ENCODE measurements around the gene GRPR.
A peak's percentile ranks its signal among the peaks of the same experiment; 100 is the strongest.

The GRPR gene

GRCh38 chrX:16123222-16123786, at the start of gene GRPR:
GRPR (plus strand) TSS chrX:16123565; CDS start chrX:16123954, 389 bp downstream.
- DNase-seq = peak; percentile 25

DNA sequence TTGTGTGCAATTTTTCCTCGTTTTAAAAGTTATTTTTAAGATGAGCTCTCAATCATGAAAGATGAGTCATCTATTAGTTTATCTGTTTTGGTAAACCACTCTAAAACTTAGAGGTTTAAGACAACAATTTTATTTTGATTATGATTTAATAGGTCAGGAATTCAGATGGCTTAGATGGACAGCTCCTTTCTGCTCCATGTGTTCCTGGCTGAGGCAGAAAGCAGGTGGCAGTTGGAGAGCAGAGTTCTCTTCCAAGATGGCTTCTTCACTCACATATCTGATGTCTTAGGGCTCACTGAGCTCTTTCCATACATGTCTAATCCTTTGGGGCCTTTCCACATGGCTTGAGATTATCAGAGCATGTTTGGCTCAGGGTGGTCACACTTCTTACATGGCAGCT, 48.3 kb upstream of the GRPR start:
- DNase-seq = no peak

DNA sequence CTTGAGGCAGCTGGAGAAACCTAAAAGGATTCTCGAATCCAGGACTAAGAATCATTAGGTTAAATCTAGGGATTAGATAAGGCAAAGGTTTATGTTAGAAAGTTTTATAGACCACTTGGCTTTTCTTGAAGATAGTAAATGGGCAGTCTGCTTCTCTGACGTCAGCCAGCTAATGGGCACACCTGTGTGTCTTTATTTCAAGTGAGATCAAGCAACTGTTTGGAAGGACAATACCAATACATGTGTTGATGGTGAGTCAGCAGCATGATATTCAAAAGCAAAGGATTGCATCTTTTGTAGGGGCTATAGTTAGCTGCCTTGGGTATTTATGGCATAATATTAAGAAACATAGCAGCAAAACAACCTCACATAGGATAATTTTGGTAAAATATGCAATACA, 46.5 kb upstream of the GRPR start:
- DNase-seq = no peak

GRCh38 chrX:16077811-16078210, 45.6 kb upstream of the GRPR start:
- no peak for DNase-seq

DNA sequence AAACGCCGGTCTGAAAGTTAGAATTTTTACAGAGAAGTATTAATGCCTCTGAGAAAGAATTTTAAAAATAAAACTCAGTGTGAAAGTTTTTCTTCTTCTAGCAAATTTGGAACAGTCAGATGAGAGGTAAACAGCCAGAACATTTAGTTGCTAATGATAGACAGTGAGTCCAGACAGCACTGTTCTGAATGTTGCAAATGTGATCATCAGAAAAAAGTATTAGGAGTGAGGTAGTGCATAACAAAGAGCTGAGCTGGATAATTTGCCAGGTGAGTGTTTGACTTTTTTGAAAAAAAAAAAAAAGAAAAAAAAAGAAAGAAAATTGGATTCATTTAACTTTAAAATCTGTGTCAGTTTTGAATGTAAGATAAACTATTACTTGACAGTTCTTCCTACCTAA, 42.0 kb upstream of the GRPR start:
- no peak for DNase-seq

- no peak for DNase-seq
Observed at GRCh38 chrX:16082470-16083085, 40.8 kb upstream of the GRPR start.

- DNase-seq = no peak
Observed at GRCh38 chrX:16087076-16087475, 36.3 kb upstream of the GRPR start.

- DNase-seq = no peak
Observed at GRCh38 chrX:16089086-16089485, 34.3 kb upstream of the GRPR start.

DNA sequence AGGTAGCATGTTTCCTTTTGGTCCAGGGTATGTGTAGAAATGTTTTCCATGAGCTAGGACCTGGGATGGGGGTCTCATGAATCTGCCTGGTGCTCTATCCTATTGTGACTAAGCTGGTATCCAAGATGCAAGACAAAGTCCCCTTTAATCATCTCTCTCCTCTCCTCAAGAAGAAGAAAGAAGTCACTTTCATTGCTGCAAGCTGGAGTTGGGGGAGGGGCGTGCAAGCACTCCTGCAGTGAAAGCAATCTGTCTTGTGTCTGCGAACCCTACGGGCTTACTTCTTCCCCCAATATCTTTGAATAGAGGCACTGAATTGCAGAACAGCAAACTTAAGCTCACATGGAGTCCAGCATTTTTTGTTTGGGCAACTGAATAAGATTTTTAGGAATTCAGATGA, 27.2 kb upstream of the GRPR start:
- no peak for DNase-seq

DNA sequence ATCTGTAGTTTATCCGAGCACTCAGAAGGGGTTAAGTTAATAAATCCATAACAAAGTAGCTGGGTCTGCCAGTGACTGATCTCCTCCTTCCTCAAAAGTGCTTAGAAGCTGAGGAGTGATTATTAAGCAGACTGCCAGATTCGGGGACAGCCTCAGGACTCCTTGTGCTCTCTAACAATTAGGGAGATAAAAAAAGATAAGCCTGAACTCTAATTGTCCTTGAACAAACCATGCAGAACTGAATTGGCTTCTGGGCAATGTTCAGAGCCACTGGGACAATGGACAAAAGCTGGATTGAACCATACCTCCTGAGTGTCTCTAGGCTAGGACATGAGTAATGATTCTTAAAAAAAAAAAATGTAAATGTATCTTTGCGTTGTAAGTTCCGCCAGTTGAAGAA, 22.7 kb upstream of the GRPR start:
- DNase-seq = no peak

- DNase-seq = no peak
Observed at GRCh38 chrX:16101581-16101980, 21.8 kb upstream of the GRPR start.

DNA sequence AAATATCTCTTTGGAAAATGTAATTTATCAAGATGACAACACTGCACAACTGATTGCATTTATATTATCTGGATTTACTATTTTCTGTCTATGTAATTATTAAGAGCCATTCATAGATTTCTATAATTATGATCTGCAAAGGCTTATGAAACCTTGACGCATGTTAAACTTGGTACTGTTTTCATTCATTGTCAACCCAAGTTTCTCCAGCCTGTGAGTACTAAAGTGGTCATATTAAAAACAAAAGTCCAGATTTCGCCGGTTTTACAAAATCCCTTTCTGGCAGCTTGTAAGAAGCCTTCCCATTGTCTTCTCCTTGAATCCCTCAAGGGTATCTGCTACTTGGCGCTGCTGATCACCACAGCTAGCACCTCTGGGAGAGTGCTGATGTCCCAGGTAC, 19.7 kb upstream of the GRPR start:
- DNase-seq = no peak

GRCh38 chrX:16112428-16112827, 10.9 kb upstream of the GRPR start:
- DNase-seq = no peak

DNA sequence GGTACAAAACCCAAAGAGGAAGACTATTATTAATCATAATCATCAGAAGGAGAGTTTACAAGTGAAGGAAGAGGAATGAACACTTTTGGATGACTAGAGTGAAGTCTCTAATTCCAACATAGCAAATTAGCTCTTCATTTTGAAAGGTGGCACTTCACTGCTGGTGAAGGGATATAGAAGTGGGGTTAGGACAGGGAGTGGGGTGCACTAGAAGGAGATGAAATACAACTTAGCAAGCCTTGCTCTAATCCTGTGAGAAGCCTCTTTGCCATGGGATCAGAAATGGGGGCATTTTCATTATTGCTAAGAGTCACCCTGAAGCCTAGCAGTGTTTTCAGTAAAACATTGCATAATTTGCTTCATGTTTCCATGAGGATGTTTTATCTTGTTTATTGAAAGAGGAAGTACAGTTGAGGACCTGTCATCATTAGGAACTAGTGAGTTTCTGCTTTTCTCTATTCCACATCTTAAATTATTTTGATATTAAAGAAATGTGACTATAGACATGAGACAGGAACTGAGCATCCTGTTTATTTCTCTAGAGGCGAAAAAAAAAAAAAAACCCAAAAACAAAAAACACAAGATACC, 9.3 kb upstream of the GRPR start:
- no peak for DNase-seq

- no peak for DNase-seq
Observed at GRCh38 chrX:16114611-16115010, 8.8 kb upstream of the GRPR start.

DNA sequence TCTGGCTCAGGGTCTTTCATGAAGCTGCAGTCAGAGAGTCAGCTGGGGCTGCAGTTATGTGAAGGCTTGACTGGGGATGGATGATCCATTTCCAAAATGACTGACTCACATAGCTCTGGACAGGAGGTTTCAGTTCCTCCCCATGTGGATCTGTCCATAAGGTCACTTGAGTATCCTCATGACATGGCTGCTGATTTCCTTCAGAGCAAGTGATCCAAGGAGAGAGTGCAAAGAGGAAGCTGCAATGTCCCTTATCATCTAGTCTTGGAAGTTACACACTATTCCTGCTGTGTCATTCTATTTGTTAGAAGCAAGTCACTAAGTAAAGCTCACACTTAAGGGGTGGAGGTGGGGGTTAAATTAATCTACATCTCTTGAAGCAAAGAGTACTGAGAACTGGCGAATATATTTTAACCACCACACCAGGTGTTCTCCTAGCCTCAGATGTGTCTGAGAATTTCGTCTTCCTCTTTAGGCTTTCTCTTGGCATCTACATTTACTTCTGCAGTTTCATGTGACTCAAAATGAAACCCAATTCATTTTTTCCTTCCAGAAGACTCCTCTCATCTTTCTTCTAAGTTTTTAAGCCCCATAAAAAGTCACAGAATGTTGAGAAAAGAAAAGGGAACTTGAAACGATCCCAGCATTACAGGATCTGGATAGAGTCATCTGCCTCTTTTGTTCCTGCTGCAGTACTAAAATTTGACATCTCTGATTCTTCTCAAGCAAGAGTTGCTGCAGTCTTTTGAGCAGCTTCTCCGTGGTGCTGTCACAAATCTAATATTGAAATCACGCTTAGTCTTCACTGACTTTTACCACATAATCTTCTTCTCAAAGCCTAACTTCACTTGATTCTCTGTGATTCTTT, 3.8 kb upstream of the GRPR start:
- no peak for DNase-seq

GRCh38 chrX:16120431-16120830, 2.9 kb upstream of the GRPR start:
- DNase-seq = no peak

GRCh38 chrX:16124201-16124600, 836 bp downstream of the GRPR start:
- DNase-seq = no peak

DNA sequence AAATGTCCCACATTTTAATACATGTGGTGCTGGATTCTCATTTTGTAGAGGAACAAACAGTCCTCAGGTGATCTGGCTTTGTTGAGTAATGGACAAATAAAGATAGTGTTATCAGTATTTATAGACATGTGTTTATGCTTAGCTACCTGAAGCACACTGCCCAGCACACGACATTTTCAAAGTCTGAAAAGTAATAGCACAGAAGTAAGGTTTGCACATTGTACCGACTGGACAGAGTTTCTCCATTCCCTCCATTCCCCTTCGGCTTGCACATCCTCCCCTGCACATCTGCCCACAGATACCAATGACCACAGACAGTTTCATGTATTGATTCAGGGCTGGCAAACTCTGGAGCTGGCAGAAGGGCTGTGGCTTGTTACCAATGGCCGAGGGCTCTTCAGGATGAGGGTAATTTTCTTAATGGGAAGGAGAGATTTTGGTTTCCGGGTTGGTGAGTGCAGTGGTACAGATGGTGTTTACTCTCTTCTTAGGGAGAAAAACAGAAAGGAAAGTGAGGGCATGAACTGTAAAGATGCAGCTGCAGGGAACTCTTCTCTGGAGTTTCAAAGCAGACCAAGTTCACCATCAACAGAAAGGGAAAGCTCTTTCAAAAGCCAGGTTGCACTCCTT, 2.3 kb downstream of the GRPR start:
- DNase-seq = no peak

- DNase-seq = no peak
Observed at GRCh38 chrX:16130707-16131106, 7.3 kb downstream of the GRPR start.

- no peak for DNase-seq
Observed at GRCh38 chrX:16134936-16135335, 11.6 kb downstream of the GRPR start.

DNA sequence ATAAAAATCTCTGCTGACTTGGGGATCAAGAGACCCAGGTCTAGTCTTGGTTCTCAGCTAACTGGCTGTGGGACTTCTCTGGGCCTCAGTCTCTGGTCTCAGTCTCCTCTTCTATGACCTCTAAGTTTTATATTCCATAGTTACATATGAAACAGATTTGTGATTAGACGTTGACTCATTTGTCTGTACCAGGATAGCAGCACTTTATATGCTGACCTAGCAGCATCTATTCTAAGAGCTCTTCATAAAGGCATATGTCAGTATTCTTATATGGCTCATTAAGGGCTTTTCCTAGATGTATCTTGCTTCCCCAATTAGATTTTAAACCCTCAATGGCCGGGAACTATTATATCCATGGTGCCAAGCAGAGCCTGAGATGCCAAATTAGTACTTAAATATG, 12.7 kb downstream of the GRPR start:
- DNase-seq = no peak

GRCh38 chrX:16137416-16138107, 14.2 kb downstream of the GRPR start:
- DNase-seq = no peak

Data from NCI-H2171 (cell line).